NK-92 (cell line): Measurements from ENCODE around the gene CCDC169.

Experiments
- DNase-seq: peaks from one replicate; lab custom pipeline; 2025; ENCODE audit not compliant: unreplicated experiment; lab: John Stamatoyannopoulos, UW

The CCDC169 gene

DNA sequence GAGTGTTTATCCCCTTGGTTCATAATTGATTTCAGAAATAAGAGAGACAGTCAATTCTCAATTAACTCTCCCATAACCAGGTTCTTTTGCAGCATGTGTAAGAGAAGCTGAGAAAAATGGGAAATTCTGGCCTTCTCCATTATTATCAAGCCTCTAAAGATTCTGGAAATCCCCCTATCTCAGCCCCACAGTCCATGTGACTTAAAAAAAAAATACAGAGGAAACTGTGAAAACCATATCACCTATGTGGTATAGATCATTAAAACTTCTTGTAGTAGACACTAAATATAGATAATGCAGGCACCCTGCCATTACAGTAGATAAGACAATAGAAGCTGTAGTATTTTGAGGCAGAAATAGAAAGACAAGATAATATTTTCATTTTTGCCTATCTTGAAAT lies 48.9 kb downstream of the CCDC169 start:
- no peak for DNase-seq

DNA sequence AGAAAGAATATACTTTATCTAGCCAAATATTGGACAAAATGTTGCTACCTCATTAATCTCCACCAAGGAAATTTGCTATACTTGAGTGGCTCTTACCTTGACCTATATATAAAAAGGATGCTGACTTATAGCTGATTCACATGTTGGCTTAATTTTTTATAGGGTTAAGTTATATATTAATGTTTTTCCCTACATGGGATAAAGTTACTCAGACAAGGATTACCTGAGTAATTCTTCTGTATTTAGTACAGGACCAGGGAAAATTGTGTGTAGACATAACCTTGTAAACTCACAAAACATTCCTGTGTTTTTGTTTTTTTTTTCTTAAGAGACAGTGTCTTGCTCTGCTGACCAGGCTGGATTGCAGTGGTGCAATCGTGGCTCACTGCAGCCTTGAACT lies 52.6 kb downstream of the CCDC169 start:
- DNase-seq, result no peak

DNA sequence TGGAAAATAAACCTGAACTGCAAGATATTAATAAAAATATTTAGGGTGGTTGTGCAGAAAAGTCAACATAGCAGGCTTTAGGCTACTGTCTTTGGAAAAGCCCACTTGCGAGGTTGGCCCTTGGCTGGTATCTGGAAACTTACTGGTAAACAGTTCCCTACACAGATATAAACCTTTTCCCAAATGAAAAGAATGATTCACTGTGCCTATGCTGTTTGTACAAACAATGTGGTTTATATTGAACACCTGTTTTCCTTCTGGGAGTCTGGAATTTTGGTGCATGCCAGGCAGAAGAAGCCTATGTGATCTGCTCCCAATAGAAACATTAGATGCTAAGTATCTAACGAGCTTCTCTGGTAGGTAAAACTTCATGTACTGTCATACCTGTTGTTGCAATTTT lies 53.5 kb downstream of the CCDC169 start:
- DNase-seq, result no peak

DNA sequence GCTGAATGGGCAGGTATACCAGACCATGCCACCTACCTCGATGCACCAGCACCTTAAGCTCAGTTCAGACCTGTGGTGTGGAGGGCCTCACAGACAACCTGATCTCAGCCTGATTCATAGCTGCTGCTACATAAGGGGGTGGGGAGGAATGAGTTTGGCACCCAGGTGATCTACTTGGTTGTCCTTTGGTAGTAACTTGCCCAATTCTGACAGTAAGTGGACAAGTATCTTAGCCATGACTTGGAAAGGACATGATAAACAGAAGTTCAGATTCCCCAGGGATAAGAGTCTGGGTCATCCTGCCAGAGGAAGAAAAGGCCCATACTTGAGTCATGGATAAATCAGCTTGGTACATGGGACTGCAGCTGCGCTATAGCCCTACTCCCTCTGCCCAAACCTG lies 54.9 kb downstream of the CCDC169 start:
- DNase-seq, result no peak

DNA sequence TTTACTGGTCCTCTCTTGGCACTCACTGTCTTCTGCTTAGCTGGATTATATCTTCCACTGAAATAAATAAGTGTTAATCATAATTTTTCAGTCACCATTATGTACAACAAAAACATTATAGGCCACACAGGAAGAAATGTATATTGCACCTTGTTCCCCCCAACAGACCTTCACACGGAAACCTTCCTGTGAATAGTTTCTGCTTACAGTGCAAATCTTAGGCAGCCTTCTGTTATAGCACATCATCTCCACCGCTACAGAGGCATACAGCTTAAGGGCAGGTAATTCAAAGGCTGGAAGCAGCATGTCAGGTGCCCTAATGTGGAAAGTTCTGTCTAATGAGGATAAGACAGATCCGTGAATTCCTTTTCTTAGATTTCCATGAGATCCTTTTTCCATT lies 66.4 kb downstream of the CCDC169 start:
- DNase-seq, result no peak

DNA sequence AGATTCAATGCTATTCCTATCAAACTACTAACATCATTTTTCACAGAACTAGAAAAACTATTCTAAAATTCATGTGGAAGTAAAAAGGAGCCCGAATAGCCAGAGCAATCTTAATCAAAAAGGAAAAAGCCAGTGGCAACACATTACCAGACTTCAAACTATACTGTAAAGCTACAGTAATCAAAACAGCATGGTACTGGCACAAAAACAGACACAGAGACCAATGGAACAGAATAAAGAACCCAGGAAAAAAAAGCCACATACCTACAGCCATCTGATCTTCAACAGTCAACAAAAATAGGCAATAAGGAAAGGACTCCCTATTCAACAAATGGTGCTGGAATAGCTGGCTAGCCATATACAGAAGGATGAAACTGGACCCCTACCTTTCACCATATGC lies 72.9 kb downstream of the CCDC169 start:
- no peak for DNase-seq

DNA sequence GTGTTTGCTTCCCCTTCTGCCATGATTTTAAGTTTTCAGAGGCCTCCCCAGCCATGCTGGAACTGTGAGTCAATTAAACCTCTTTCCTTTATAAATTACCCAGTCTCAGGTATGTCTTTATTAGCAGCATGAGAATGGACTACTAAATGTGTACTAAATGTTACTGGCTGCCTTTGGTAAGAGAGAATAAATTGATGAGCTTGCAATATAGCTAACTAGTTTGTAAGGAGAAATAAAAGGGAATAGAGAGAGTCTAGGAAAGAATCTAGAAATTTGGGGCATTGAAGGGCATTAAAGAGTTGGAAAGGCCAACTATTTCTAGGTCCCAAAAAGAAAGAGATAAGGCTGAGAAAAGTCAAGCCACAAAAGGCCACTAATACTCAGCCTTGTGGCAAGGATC lies 77.7 kb downstream of the CCDC169 start:
- no peak for DNase-seq

DNA sequence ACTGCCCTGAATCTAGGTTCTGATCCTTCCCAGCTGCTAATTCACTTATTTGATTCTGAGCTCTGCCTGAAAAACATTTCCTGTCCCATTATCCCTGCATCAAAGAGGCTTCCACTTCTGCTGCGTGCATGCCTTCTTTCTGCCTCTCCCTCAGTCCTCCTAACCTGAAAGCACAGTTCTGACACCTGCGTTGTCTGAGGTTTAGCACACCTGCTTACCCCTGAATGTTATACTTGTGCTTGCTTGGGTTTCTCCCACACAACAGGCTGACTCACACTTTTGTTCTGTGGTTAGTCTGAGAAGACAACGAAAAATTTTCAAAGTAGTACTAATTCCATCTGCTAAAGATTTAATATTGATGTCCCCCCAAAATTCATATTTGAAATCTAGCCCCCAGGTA lies 80.2 kb downstream of the CCDC169 start:
- no peak for DNase-seq

DNA sequence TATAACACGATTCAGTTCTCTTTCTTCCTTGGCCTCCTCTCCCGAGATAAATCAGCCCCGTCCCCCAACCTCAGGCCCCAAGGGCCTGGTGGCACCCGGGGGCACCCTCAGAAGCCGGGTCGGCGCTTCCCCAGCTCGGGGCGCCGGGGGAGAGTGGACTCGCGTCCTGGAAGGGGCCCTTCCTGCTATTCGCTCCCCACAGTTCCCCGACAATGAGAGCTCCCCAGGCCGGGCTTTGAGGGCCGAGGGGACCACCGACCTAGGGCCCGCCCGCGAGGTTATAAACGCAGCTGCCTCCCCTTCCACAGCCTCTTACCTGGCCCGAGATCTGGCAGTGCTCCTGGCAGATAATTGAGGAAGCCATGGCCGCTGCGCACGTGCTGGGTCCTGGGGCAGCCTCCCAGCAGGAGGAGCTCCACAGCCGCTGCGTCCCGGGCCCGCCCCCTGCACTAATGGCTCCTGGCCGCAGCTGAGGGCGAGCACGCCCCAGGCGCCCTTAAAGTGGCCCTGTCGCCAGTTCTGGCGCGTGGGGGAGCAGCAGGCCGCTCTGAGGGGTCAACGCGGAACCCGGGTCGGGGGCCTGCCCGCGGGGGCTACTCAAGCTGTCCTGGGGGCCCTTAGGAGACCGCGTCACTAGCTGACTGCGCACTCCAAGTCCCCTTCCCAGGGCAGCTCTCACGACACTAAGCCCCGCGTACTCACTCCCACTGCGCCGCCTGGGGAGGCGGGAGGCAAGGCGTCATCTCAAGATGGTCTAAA lies 83.3 kb downstream of the CCDC169 start, which contains the start of gene SOHLH2:
TSS of gene SOHLH2 (minus strand) at position 394 of the 759 bp plus-strand sequence. CDS start at position 364, 30 bp downstream.
- DNase-seq, result no peak

DNA sequence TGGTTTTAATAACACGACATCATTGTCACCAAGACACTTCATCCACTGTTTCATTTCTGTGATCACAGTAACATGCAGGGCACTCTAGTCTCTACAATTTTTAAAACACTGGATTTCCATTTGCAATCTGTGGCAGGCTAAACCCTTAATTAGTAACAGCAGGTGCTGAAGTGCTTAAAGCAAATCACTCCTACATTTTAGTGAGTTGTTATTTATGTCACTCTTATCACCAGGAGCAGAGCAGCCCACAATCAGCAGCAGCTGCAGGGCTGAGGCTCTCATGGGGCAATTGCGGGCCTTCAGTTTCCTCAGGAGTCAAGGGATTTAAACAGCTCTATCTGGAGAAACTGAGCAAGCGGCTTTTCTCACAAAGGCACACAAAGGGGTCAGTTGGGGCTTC lies 84.8 kb downstream of the CCDC169 start:
- no peak for DNase-seq

DNA sequence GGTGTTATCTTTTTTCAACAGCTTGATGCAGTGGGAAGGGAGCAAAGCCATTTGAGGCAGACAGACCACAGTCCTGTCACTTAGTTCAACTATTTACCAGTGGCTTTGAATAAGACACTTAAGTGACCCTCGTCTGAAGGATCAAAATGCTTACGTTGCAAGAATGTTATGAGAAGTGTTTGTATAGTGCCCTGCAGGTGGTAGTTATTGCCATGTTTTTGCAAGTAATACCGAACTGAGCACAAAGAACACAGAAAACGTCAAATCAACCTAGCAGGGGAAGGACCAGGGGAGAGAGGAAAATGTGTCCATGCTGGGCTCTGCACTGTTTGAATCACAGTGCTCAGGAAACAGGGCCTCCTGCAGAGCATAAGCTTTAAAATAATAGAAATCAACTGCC lies 86.0 kb downstream of the CCDC169 start:
- DNase-seq, result no peak

DNA sequence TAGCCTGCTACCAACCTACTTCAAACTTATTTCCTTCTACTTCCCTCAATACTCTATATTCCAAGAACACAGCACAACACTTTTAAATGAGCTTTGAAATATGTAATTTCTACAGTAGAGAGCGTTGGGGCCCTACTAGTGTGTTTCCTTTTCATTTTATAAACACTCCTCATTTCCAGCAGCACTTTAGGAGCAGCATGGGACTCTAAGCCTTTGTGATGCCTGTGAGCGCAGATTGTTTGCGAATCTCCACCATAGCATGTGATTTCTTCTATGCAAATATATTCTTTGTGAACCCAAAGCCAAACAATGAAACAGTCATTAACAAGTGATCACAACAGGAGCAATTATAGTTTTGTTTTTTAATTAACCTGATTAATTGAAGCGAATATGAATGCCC lies 86.9 kb downstream of the CCDC169 start:
- no peak for DNase-seq

DNA sequence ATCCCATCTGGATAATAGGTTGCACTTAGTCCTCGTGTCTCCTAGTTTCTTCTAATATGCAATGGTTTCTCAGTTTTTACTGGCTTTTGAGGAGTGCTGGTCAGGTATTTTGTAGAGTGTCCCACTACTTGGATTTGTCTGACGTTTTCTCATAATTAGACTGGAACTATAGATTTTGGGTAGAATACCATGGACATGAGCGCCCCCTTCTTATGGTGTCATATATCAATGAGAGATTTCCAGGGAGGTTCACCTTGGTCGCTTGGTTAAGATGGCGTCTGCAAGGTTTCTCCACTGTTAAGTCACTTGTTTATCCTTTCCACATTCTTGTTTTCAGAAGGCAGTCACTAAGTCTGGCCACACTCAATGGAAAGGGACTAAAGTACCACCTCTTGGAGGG lies 89.9 kb downstream of the CCDC169 start:
- no peak for DNase-seq

DNA sequence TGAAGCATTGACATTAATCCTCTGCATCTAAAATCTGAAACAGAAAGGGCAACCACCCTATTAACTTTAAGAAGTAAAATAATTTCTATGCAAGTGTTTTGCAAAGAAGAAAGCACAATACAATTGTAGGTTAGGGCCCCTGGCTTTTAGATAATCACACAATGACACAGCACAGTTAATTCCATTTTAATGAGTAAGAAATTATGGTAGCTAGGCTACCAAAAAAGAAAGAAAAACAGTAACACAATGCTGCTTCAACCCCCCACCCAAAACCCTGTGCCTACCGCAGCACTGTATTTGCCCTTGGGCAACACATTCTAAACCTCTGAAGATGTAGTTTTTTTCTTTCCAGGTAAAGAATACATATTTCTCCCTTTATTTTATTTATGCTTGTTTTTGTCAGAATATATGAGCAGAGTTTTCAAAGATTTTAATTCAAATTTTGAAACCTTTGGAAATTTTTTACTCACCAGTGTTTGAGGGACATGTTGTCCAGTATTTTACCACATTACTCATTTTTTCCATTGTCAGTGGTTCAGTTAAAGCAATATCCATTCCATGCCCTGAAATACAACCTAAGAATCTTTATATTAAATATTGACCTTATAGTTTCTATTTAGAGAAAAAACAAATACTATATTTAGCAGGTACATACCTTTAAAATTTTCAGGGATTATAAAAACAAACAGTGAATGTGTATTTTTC lies 104.3 kb downstream of the CCDC169 start:
- DNase-seq, result no peak

DNA sequence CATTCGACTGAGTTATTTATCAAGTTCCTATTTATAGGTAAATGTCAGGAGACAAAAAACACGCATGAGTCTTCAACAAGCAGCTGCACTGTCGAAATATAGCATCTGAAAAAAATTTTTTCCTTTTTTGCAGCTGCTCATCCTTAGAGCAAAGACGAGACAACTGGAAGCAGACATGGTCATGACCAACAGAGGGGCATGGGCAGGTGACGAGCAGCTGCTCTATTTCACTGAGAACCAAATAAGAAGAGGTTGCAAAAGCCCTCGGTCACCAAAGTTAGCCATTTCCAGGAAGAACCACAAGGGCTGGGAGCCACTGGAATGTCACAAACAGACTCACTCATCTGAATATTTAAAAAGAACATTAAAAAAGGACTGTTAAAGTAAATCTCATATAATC lies 105.4 kb downstream of the CCDC169 start:
- no peak for DNase-seq

DNA sequence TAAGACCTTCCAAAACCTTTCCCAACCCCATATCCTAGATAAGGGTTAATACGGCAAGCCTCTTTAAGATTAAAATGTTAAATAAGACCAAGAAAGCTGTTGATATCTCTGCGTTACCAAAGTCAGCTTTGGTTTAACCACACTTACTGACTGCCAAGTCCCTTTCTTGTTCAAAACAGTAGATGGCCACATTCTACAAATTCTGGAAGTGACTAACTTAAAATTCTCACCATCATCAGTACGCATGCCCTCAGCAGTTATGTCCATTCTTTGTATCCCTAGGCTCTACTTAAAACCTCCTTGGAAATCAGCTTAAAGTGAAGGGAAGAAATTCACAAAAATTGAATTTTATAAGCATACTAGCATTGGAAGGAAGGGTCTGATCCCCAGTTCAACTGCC lies 106.8 kb downstream of the CCDC169 start:
- no peak for DNase-seq

DNA sequence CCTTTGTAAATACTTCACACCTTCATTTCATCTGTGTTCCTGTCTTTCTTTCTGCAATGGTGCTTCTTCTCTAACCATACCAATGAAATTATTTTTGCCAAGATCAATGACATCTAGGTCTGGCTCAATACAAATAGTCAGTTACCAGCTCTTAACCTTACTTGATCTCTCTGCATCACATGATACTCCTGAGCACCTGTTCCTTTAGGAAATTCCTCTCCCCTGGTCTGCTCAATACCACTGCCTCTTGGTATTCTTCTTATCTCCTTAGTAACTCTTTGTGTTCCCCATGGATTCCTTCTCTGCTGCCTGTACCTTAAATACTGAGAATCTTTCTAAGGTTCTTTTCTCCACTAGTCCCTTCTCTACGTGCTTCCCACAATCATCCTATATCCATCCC lies 109.2 kb downstream of the CCDC169 start:
- no peak for DNase-seq

DNA sequence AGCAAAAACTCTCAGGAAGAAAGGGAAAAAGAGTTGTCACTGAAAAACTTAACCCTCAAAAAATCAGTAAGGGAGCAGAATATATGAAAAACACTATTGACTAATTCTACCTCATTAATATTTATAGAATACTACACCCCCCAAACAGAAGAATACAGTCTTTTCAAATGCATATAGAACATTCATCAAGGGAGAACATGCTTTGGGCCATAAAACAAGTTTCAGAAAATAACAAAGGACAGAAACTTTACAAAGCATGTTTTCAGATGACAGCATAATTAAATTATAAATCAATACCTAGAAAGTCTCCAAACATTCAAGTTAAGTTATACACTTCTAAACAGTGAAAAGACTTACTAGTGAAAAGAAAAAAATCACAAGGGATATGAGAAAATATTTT lies 113.7 kb downstream of the CCDC169 start:
- no peak for DNase-seq
